Peyer's patch (tissue), 4 donors: ENCODE measurements around the gene SPIRE2.
"Not testable (repeated sequence)": the region's sequence is repeated elsewhere in the genome, so short reads cannot be mapped to it uniquely, and the experiment has no call there.

Experiments
- POLR2A ChIP-seq, 2 donors: fragments of 450-650 bp; IDR thresholded peaks; one replicate each; pipeline ENCODE4 v1.5.1; 2017; ENCODE audit warnings: antibody characterized with exemption in 2 of 2, mild to moderate bottlenecking in 2 of 2, moderate library complexity in 2 of 2
- TF ChIP-seq, protein P1 (sequence below), 6 experiments: fragments of 450-650 bp in 4 of 6; fragments of 200-600 bp in 2 of 6; sonication (generic) in 1 of 6; IDR thresholded peaks; one replicate each; pipeline ENCODE4 v1.5.1; 2017 to 2019; ENCODE audit warnings: antibody characterized with exemption in 6 of 6, mild to moderate bottlenecking in 3 of 6, moderate library complexity in 1 of 6

GRCh38 chr16:89793092-89793491, 35.2 kb upstream of the SPIRE2 start:
- TF ChIP-seq, protein P1, sequence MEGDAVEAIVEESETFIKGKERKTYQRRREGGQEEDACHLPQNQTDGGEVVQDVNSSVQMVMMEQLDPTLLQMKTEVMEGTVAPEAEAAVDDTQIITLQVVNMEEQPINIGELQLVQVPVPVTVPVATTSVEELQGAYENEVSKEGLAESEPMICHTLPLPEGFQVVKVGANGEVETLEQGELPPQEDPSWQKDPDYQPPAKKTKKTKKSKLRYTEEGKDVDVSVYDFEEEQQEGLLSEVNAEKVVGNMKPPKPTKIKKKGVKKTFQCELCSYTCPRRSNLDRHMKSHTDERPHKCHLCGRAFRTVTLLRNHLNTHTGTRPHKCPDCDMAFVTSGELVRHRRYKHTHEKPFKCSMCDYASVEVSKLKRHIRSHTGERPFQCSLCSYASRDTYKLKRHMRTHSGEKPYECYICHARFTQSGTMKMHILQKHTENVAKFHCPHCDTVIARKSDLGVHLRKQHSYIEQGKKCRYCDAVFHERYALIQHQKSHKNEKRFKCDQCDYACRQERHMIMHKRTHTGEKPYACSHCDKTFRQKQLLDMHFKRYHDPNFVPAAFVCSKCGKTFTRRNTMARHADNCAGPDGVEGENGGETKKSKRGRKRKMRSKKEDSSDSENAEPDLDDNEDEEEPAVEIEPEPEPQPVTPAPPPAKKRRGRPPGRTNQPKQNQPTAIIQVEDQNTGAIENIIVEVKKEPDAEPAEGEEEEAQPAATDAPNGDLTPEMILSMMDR (IDR thresholded peaks at IDR 0.05) = peak; percentile 56 to 88 (median 70)
- TF ChIP-seq POLR2A (IDR thresholded peaks at IDR 0.05) = not testable (repeated sequence)
